NB4 (cell line): ENCODE measurements around the gene SLC1A5.

Experiments used
- POLR2A ChIP-seq: IDR thresholded peaks from 2 replicates; pipeline ENCODE4 v1.6.1; 2011; ENCODE audit warnings: mild to moderate bottlenecking; ENCODE audit not compliant: insufficient read length; ENCODE audit errors: extremely low read depth
- TF ChIP-seq, protein P1 (sequence below): IDR thresholded peaks from one replicate; pipeline ENCODE4 v1.5.1; 2012; ENCODE audit warnings: low read depth, low read length
- TF ChIP-seq, protein P2 (sequence below): IDR thresholded peaks from 2 replicates; pipeline ENCODE4 v1.6.1; 2011; ENCODE audit warnings: low read depth, low read length

DNA sequence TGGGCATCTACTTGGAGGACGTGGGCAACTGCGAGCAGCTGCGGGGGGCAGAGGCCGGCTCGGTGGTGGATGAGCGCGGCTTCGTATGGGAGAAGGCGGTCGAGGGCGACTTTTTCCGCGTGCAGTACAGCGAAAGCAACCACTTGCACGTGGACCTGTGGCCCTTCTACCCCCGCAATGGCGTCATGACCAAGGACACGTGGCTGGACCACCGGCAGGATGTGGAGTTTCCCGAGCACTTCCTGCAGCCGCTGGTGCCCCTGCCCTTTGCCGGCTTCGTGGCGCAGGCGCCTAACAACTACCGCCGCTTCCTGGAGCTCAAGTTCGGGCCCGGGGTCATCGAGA lies 31.9 kb downstream of the SLC1A5 start:
- TF ChIP-seq, protein P1, sequence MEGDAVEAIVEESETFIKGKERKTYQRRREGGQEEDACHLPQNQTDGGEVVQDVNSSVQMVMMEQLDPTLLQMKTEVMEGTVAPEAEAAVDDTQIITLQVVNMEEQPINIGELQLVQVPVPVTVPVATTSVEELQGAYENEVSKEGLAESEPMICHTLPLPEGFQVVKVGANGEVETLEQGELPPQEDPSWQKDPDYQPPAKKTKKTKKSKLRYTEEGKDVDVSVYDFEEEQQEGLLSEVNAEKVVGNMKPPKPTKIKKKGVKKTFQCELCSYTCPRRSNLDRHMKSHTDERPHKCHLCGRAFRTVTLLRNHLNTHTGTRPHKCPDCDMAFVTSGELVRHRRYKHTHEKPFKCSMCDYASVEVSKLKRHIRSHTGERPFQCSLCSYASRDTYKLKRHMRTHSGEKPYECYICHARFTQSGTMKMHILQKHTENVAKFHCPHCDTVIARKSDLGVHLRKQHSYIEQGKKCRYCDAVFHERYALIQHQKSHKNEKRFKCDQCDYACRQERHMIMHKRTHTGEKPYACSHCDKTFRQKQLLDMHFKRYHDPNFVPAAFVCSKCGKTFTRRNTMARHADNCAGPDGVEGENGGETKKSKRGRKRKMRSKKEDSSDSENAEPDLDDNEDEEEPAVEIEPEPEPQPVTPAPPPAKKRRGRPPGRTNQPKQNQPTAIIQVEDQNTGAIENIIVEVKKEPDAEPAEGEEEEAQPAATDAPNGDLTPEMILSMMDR = no peak
- TF ChIP-seq, protein P2, sequence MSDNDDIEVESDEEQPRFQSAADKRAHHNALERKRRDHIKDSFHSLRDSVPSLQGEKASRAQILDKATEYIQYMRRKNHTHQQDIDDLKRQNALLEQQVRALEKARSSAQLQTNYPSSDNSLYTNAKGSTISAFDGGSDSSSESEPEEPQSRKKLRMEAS = no peak
- TF ChIP-seq POLR2A = no peak
